Measurements from ENCODE around the gene PLXNA4. TPM values are rescaled to one million over a fixed set of nuclear protein-coding genes. Genes with fewer than 3 reads are reported as not detected.

The PLXNA4 gene
- total RNA-seq, 2 experiments from 2014 or later, result 0.75 to 0.85 TPM

DNA sequence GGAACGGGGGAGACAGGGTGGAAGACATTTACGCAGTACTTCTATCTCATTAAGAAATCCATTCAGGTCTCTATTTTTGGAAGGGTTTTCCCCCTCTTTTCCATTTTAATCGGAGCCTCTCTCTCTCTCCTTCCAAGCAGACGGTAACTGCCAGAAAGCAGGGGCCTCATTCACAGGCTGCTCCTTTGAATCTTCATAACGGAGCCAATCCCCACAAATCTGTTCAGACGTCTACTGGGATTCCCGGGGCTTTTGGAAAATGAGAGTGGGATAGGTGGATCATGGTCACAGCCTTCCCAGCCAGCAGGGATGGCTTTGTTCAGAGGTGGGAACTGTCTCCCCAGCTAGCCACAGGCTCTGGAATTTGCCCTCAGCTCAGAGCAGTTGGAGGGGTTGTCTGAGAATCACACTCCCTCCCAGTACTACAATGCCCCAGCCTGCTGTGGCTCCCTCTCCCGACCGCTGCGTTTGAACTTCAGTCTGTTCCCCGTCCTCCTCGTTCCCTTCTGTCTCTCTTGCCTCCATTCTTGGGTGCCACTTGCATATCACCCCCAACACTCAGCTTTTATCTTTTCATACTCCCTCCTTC is 413.6 kb downstream of the PLXNA4 start:
- ATAC-seq (ENCODE audit: poor library complexity) (no peak), DNase-seq (no peak)
- ChIA-PET POLR2A (no interaction called here), CTCF (no interaction called here)
- Histone ChIP-seq H3K27ac (ENCODE audit: low read depth in 1 of 2, low read length in 2 of 2) (no peak overlapping the region), H3K4me3 (ENCODE audit: low read length) (no peak overlapping the region), H3K36me3 (ENCODE audit: insufficient read depth, low read length) (no peaks in the 10 kb centered on the region), H3K4me1 (ENCODE audit: insufficient read depth, low read length) (no peaks in the 10 kb centered on the region), H3K27me3 (ENCODE audit: control insufficient read depth in 1 of 2, insufficient read depth in 2 of 2, low read length in 2 of 2) (peaks cover 0 to 2% of the 10 kb centered on the region in 2 experiments), H3K9me3 (ENCODE audit: control insufficient read depth in 1 of 2, insufficient read depth in 1 of 2, low read length in 2 of 2) (peaks cover 0 to 17% of the 10 kb centered on the region in 2 experiments)
- TF ChIP-seq, protein P1, sequence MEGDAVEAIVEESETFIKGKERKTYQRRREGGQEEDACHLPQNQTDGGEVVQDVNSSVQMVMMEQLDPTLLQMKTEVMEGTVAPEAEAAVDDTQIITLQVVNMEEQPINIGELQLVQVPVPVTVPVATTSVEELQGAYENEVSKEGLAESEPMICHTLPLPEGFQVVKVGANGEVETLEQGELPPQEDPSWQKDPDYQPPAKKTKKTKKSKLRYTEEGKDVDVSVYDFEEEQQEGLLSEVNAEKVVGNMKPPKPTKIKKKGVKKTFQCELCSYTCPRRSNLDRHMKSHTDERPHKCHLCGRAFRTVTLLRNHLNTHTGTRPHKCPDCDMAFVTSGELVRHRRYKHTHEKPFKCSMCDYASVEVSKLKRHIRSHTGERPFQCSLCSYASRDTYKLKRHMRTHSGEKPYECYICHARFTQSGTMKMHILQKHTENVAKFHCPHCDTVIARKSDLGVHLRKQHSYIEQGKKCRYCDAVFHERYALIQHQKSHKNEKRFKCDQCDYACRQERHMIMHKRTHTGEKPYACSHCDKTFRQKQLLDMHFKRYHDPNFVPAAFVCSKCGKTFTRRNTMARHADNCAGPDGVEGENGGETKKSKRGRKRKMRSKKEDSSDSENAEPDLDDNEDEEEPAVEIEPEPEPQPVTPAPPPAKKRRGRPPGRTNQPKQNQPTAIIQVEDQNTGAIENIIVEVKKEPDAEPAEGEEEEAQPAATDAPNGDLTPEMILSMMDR (IDR thresholded peaks at IDR 0.05), result no peak
- H3K9me3 Mint-ChIP-seq, result no peaks in the 10 kb centered on the region
- H3K27ac Mint-ChIP-seq, result no peak overlapping the region
- H3K27me3 Mint-ChIP-seq, result no peaks in the 10 kb centered on the region
- no peaks in the 10 kb centered on the region for H3K36me3 Mint-ChIP-seq (ENCODE audit: low read depth)
- H3K4me1 Mint-ChIP-seq (ENCODE audit: low read depth), result no peaks in the 10 kb centered on the region
- intact Hi-C loops (cut with DNase I, micrococcal nuclease), result no loop called here
- no peak overlapping the region for H3K4me3 Mint-ChIP-seq

DNA sequence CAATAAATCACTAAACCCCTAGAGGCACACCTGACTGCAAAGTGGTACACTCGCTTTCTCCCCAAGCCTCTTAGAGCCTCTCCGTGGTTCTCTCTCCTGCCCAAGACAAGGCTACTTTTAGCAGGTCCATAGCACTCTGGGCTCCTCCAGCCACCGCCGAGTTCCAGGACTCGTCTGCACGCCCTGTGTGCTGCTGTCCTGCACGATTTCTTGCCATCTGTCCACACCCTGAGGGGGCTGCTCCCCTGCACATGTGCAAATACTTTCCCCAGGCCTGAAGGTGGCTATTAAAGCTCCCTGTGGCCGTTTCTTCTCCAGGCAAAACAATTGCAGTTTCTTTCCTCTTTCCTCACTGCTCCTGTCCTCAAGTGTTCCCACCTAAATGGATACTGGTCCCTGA is 414.3 kb downstream of the PLXNA4 start:
- intact Hi-C loops (cut with DNase I, micrococcal nuclease), result no loop called here
- no peaks in the 10 kb centered on the region for H3K4me1 Mint-ChIP-seq (ENCODE audit: low read depth)
- POLR2A ChIA-PET, result no interaction called here

DNA sequence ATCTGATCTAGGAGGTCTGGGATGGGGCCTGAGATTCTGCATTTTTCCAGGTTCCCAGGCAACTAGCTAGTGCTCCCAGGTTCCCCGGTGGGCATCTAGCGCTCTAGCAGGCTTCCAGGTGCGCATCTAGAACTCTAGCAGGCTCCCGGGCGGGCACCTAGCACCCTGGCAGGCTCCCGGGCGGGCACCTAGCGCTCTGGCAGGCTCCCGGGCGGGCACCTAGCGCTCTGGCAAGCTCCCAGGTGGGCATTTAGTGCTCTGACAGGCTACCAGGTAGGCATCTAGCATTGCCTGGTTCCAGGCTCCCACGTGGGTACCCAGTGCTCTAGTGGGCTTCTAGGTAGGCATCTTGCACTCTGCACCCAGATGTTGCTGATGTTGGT is 414.7 kb downstream of the PLXNA4 start:
- ATAC-seq (ENCODE audit: poor library complexity) (no peak), DNase-seq (no peak)
- Mint-ChIP-seq H3K4me1 (ENCODE audit: low read depth) (no peaks in the 10 kb centered on the region), H3K4me3 (no peak overlapping the region), H3K27ac (no peak overlapping the region), H3K9me3 (no peaks in the 10 kb centered on the region), H3K36me3 (ENCODE audit: low read depth) (no peaks in the 10 kb centered on the region), H3K27me3 (no peaks in the 10 kb centered on the region)
- POLR2A ChIA-PET, result no interaction called here
- CTCF ChIA-PET, result no interaction called here
- H3K27ac ChIP-seq (ENCODE audit: low read depth in 1 of 2, low read length in 2 of 2), result no peak overlapping the region
- peaks cover 0 to 2% of the 10 kb centered on the region in 2 experiments for H3K27me3 ChIP-seq (ENCODE audit: control insufficient read depth in 1 of 2, insufficient read depth in 2 of 2, low read length in 2 of 2)
- H3K4me1 ChIP-seq (ENCODE audit: insufficient read depth, low read length), result no peaks in the 10 kb centered on the region
- TF ChIP-seq, protein P1 (IDR thresholded peaks at IDR 0.05), result no peak
- H3K4me3 ChIP-seq (ENCODE audit: low read length), result no peak overlapping the region
- H3K36me3 ChIP-seq (ENCODE audit: insufficient read depth, low read length), result no peaks in the 10 kb centered on the region
- H3K9me3 ChIP-seq (ENCODE audit: control insufficient read depth in 1 of 2, insufficient read depth in 1 of 2, low read length in 2 of 2), result peaks cover 0 to 23% of the 10 kb centered on the region in 2 experiments
- intact Hi-C loops (cut with DNase I, micrococcal nuclease), result no loop called here

More for the DNA sequence above, 414.3 kb downstream of the PLXNA4 start:
- Histone ChIP-seq H3K4me3 (ENCODE audit: low read length) (no peak overlapping the region), H3K9me3 (ENCODE audit: control insufficient read depth in 1 of 2, insufficient read depth in 1 of 2, low read length in 2 of 2) (peaks cover 0 to 19% of the 10 kb centered on the region in 2 experiments), H3K4me1 (ENCODE audit: insufficient read depth, low read length) (no peaks in the 10 kb centered on the region), H3K36me3 (ENCODE audit: insufficient read depth, low read length) (no peaks in the 10 kb centered on the region), H3K27ac (ENCODE audit: low read depth in 1 of 2, low read length in 2 of 2) (no peak overlapping the region), H3K27me3 (ENCODE audit: control insufficient read depth in 1 of 2, insufficient read depth in 2 of 2, low read length in 2 of 2) (peaks cover 0 to 2% of the 10 kb centered on the region in 2 experiments)
- TF ChIP-seq, protein P1 (IDR thresholded peaks at IDR 0.05), result no peak
- Mint-ChIP-seq H3K4me3 (no peak overlapping the region), H3K27me3 (no peaks in the 10 kb centered on the region), H3K36me3 (ENCODE audit: low read depth) (no peaks in the 10 kb centered on the region), H3K27ac (no peak overlapping the region), H3K9me3 (no peaks in the 10 kb centered on the region)
- no peak for DNase-seq
- CTCF ChIA-PET, result no interaction called here
- no peak for ATAC-seq (ENCODE audit: poor library complexity)

Data from CD4-positive, alpha-beta T cell (primary cell).